ENCODE measurements around the gene RBBP5. TPM values are rescaled to one million over a fixed set of nuclear protein-coding genes. Genes with fewer than 3 reads are reported as not detected.

Gene RBBP5
- total RNA-seq, 2 experiments from 2014 or later, result 14.8 to 15.6 TPM

DNA sequence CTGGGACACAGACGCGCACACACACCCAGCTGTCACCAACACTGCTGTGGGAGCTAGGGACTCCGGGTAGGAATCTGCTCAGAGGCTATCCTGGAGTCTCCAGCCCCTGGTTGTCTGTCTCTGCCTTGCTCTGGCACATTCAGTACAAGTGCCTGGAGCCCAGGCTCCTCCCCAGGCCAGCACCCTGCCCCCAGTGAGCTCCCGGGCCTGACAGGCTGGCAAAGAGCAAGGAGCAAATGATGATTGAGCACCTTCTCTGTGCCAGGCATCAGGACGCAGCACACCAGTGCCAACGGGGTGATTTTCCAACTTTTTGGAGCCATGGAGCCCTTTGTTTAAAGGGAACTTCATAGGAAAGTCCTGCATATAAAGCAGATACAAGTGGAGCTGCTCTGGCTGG lies 72.3 kb downstream of the RBBP5 start:
- ATAC-seq (ENCODE audit: poor library complexity) (no peak), DNase-seq (no peak)
- no peaks in the 10 kb centered on the region for H3K4me1 ChIP-seq (ENCODE audit: insufficient read depth, low read length)
- Mint-ChIP-seq H3K4me3 (no peak overlapping the region), H3K4me1 (ENCODE audit: low read depth) (no peaks in the 10 kb centered on the region), H3K27me3 (peaks cover 34% of the 10 kb centered on the region), H3K36me3 (ENCODE audit: low read depth) (no peaks in the 10 kb centered on the region), H3K9me3 (no peaks in the 10 kb centered on the region), H3K27ac (no peak overlapping the region)
- H3K27ac ChIP-seq (ENCODE audit: low read depth in 1 of 2, low read length in 2 of 2), result no peak overlapping the region
- ChIA-PET POLR2A (no interaction called here), CTCF (no interaction called here)
- TF ChIP-seq, protein P1, sequence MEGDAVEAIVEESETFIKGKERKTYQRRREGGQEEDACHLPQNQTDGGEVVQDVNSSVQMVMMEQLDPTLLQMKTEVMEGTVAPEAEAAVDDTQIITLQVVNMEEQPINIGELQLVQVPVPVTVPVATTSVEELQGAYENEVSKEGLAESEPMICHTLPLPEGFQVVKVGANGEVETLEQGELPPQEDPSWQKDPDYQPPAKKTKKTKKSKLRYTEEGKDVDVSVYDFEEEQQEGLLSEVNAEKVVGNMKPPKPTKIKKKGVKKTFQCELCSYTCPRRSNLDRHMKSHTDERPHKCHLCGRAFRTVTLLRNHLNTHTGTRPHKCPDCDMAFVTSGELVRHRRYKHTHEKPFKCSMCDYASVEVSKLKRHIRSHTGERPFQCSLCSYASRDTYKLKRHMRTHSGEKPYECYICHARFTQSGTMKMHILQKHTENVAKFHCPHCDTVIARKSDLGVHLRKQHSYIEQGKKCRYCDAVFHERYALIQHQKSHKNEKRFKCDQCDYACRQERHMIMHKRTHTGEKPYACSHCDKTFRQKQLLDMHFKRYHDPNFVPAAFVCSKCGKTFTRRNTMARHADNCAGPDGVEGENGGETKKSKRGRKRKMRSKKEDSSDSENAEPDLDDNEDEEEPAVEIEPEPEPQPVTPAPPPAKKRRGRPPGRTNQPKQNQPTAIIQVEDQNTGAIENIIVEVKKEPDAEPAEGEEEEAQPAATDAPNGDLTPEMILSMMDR (IDR thresholded peaks at IDR 0.05), result no peak
- intact Hi-C loops (cut with DNase I, micrococcal nuclease), result no loop called here
- H3K36me3 ChIP-seq (ENCODE audit: insufficient read depth, low read length), result no peaks in the 10 kb centered on the region
- no peak overlapping the region for H3K4me3 ChIP-seq (ENCODE audit: low read length)
- no peaks in the 10 kb centered on the region for H3K9me3 ChIP-seq (ENCODE audit: control insufficient read depth in 1 of 2, insufficient read depth in 1 of 2, low read length in 2 of 2)
- peaks cover 9 to 12% of the 10 kb centered on the region in 2 experiments for H3K27me3 ChIP-seq (ENCODE audit: control insufficient read depth in 1 of 2, insufficient read depth in 2 of 2, low read length in 2 of 2)

DNA sequence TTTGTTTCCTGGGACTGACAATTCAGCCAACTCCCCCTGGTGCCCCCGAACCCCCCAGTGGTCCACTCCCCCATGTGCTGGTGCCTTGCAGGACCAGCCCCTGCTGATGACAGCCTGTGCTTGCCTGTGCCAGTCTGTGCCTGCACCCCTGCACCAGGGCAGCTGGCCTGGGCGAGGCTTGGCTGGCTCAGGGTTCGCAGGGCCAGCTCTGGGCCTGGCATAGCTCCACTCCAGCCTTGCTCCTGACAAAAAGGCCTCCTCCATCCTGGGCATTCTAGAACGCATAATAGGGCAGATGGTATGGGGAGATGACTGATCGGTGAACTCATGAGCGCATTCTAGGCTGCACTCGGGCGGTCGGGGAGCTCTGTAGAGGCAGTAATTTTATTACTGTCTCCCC lies 73.4 kb downstream of the RBBP5 start:
- ATAC-seq (ENCODE audit: poor library complexity) (no peak), DNase-seq (no peak)
- Histone ChIP-seq H3K36me3 (ENCODE audit: insufficient read depth, low read length) (no peaks in the 10 kb centered on the region), H3K9me3 (ENCODE audit: control insufficient read depth in 1 of 2, insufficient read depth in 1 of 2, low read length in 2 of 2) (peaks cover 0 to 5% of the 10 kb centered on the region in 2 experiments), H3K4me1 (ENCODE audit: insufficient read depth, low read length) (no peaks in the 10 kb centered on the region), H3K27me3 (ENCODE audit: control insufficient read depth in 1 of 2, insufficient read depth in 2 of 2, low read length in 2 of 2) (peaks cover 14 to 19% of the 10 kb centered on the region in 2 experiments), H3K27ac (ENCODE audit: low read depth in 1 of 2, low read length in 2 of 2) (no peak overlapping the region), H3K4me3 (ENCODE audit: low read length) (no peak overlapping the region)
- intact Hi-C loops (cut with DNase I, micrococcal nuclease), result no loop called here
- peaks cover 43% of the 10 kb centered on the region for H3K27me3 Mint-ChIP-seq
- no peaks in the 10 kb centered on the region for H3K4me1 Mint-ChIP-seq (ENCODE audit: low read depth)
- H3K36me3 Mint-ChIP-seq (ENCODE audit: low read depth), result no peaks in the 10 kb centered on the region
- TF ChIP-seq, protein P1 (IDR thresholded peaks at IDR 0.05), result no peak
- no peak overlapping the region for H3K27ac Mint-ChIP-seq
- ChIA-PET CTCF (interaction anchor here (0.7 kb wide), 1 partner anchor 1113 kb away, joined by 3 read pairs; no protein-coding TSS in a partner anchor), POLR2A (no interaction called here)
- H3K9me3 Mint-ChIP-seq, result no peaks in the 10 kb centered on the region
- H3K4me3 Mint-ChIP-seq, result no peak overlapping the region

DNA sequence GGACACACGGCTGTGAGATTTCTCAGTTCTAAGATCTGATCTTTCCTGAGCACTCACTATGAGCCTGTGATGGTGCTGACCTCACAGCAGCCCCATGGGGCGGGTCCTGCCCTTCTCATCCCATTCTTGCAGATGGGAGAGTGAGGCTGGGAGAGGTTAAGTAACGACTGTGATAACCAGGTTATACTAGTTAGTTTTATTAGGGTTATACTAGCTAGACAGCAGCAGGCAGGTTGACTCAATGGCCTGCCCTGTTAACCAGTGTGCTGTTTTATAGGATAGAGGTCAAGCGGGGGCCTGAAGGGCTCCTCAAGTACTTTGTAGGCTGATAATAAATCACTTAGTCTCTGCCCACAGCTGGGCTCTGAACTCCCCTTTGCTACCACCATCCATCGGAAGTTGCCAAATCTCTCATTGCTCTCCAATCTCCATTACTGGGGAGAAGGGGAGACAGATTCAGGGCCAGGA lies 74.0 kb downstream of the RBBP5 start:
- ChIA-PET CTCF (no interaction called here), POLR2A (no interaction called here)
- Mint-ChIP-seq H3K4me3 (no peak overlapping the region), H3K27ac (no peak overlapping the region), H3K4me1 (ENCODE audit: low read depth) (no peaks in the 10 kb centered on the region), H3K27me3 (peaks cover 43% of the 10 kb centered on the region), H3K9me3 (no peaks in the 10 kb centered on the region), H3K36me3 (ENCODE audit: low read depth) (no peaks in the 10 kb centered on the region)
- ATAC-seq (ENCODE audit: poor library complexity) (no peak), DNase-seq (no peak)
- Histone ChIP-seq H3K27ac (ENCODE audit: low read depth in 1 of 2, low read length in 2 of 2) (no peak overlapping the region), H3K9me3 (ENCODE audit: control insufficient read depth in 1 of 2, insufficient read depth in 1 of 2, low read length in 2 of 2) (peaks cover 0 to 7% of the 10 kb centered on the region in 2 experiments), H3K27me3 (ENCODE audit: control insufficient read depth in 1 of 2, insufficient read depth in 2 of 2, low read length in 2 of 2) (peaks cover 15 to 19% of the 10 kb centered on the region in 2 experiments), H3K4me3 (ENCODE audit: low read length) (no peak overlapping the region), H3K36me3 (ENCODE audit: insufficient read depth, low read length) (no peaks in the 10 kb centered on the region), H3K4me1 (ENCODE audit: insufficient read depth, low read length) (no peaks in the 10 kb centered on the region)
- intact Hi-C loops (cut with DNase I, micrococcal nuclease), result no loop called here
- TF ChIP-seq, protein P1 (IDR thresholded peaks at IDR 0.05), result no peak

Measured in CD4-positive, alpha-beta T cell (primary cell).